Measurements from ENCODE around the gene CEP72.

GRCh38 chr5:664343-664993, 52.3 kb downstream of the CEP72 start:
- TF ChIP-seq SP1 (IDR thresholded peaks at IDR 0.05): no peak
- no peak for TF ChIP-seq CTBP1 (IDR thresholded peaks at IDR 0.05; ENCODE audit: borderline replicate concordance)
- no peak for TF ChIP-seq BHLHE40 (IDR thresholded peaks at IDR 0.05; ENCODE audit: borderline replicate concordance)
- no peak for TF ChIP-seq FOXK2 (IDR thresholded peaks at IDR 0.05)
- no peak for TF ChIP-seq FOXM1 (IDR thresholded peaks at IDR 0.05; ENCODE audit: borderline replicate concordance)
- no peak for TF ChIP-seq TARDBP (IDR thresholded peaks at IDR 0.05)
- TF ChIP-seq ARNT (IDR thresholded peaks at IDR 0.05): no peak
